ENCODE results near the gene KCNJ10.

The KCNJ10 gene

GRCh38 chr1:160080381-160081100 is 10.6 kb upstream of the KCNJ10 start:
- Histone ChIP-seq H3K79me2 (ENCODE audit: low read length) (no peaks in the 10 kb centered on the region), H3F3A (ENCODE audit: insufficient read depth, low read length) (peaks cover 9% of the 10 kb centered on the region; the same call in 1 of the 2 replicates), H3K36me3 (replicated peaks; ENCODE audit: insufficient read depth, low read length) (no peaks in the 10 kb centered on the region), H3K27ac (ENCODE audit: low read length) (peak overlapping the region; percentile 22; the same call in 1 of the 2 replicates), H2AFZ (ENCODE audit: low read length) (no peak overlapping the region), H3K4me2 (ENCODE audit: low read depth, low read length) (peak overlapping the region; percentile 28), H3K27me3 (replicated peaks; ENCODE audit: insufficient read depth, low read length) (peaks cover 34% of the 10 kb centered on the region), H3K4me1 (ENCODE audit: low read length) (peaks cover 29% of the 10 kb centered on the region), H3K9ac (ENCODE audit: low read length) (no peak overlapping the region), H3K9me3 (replicated peaks; ENCODE audit: insufficient read depth, low read length) (no peaks in the 10 kb centered on the region), H3K4me3 (ENCODE audit: low read length) (no peak overlapping the region), H4K20me1 (ENCODE audit: insufficient read depth, low read length) (no peaks in the 10 kb centered on the region), H3K9me2 (replicated peaks; ENCODE audit: insufficient read depth, low read length) (no peaks in the 10 kb centered on the region)
- peak; percentile 20 for DNase-seq
- TF ChIP-seq CTCF (IDR thresholded peaks at IDR 0.05; ENCODE audit: low read length) (no peak), EZH2phosphoT487 (IDR thresholded peaks at IDR 0.05; ENCODE audit: low read length) (no peak), EZH2 (optimal IDR thresholded peaks at IDR 0.05; ENCODE audit: low read depth, low read length) (no peak)

GRCh38 chr1:160079448-160079847 is 9.5 kb upstream of the KCNJ10 start:
- Histone ChIP-seq H3K4me3 (ENCODE audit: low read length) (no peak overlapping the region), H3K27ac (ENCODE audit: low read length) (no peak overlapping the region), H3K4me2 (ENCODE audit: low read depth, low read length) (no peak overlapping the region), H3K9me3 (replicated peaks; ENCODE audit: insufficient read depth, low read length) (no peaks in the 10 kb centered on the region), H3K79me2 (ENCODE audit: low read length) (no peaks in the 10 kb centered on the region), H3K36me3 (replicated peaks; ENCODE audit: insufficient read depth, low read length) (no peaks in the 10 kb centered on the region), H3K9me2 (replicated peaks; ENCODE audit: insufficient read depth, low read length) (no peaks in the 10 kb centered on the region), H3K9ac (ENCODE audit: low read length) (no peak overlapping the region), H3K27me3 (replicated peaks; ENCODE audit: insufficient read depth, low read length) (peaks cover 34% of the 10 kb centered on the region), H3F3A (ENCODE audit: insufficient read depth, low read length) (peaks cover 9% of the 10 kb centered on the region; the same call in 1 of the 2 replicates), H4K20me1 (ENCODE audit: insufficient read depth, low read length) (no peaks in the 10 kb centered on the region), H2AFZ (ENCODE audit: low read length) (no peak overlapping the region), H3K4me1 (ENCODE audit: low read length) (peaks cover 28% of the 10 kb centered on the region)
- no peak for TF ChIP-seq EZH2phosphoT487 (IDR thresholded peaks at IDR 0.05; ENCODE audit: low read length)
- no peak for TF ChIP-seq CTCF (IDR thresholded peaks at IDR 0.05; ENCODE audit: low read length)
- TF ChIP-seq EZH2 (optimal IDR thresholded peaks at IDR 0.05; ENCODE audit: low read depth, low read length): no peak
- DNase-seq: no peak

- H3K9ac ChIP-seq (ENCODE audit: low read length): no peak overlapping the region; the same call in 1 of the 2 replicates
- peak overlapping the region; percentile 54; the same call in 1 of the 2 replicates for H3K4me2 ChIP-seq (ENCODE audit: low read depth, low read length)
- peaks cover 9% of the 10 kb centered on the region; the same call in 1 of the 2 replicates for H3F3A ChIP-seq (ENCODE audit: insufficient read depth, low read length)
- no peaks in the 10 kb centered on the region for H3K9me2 ChIP-seq (replicated peaks; ENCODE audit: insufficient read depth, low read length)
- H3K27ac ChIP-seq (ENCODE audit: low read length): no peak overlapping the region
- H3K79me2 ChIP-seq (ENCODE audit: low read length): no peaks in the 10 kb centered on the region
- no peaks in the 10 kb centered on the region for H4K20me1 ChIP-seq (ENCODE audit: insufficient read depth, low read length)
- no peak overlapping the region for H3K4me3 ChIP-seq (ENCODE audit: low read length)
- H3K36me3 ChIP-seq (replicated peaks; ENCODE audit: insufficient read depth, low read length): no peaks in the 10 kb centered on the region
- peak overlapping the region; percentile 74 for H2AFZ ChIP-seq (ENCODE audit: low read length)
- H3K4me1 ChIP-seq (ENCODE audit: low read length): peaks cover 25% of the 10 kb centered on the region
- no peaks in the 10 kb centered on the region for H3K9me3 ChIP-seq (replicated peaks; ENCODE audit: insufficient read depth, low read length)
- peak; percentile 63 for DNase-seq
- TF ChIP-seq CTCF (IDR thresholded peaks at IDR 0.05; ENCODE audit: low read length) (peak; percentile 100), EZH2 (optimal IDR thresholded peaks at IDR 0.05; ENCODE audit: low read depth, low read length) (no peak), EZH2phosphoT487 (IDR thresholded peaks at IDR 0.05; ENCODE audit: low read length) (no peak)
- peaks cover 33% of the 10 kb centered on the region for H3K27me3 ChIP-seq (replicated peaks; ENCODE audit: insufficient read depth, low read length)
These were observed 8.7 kb upstream of the KCNJ10 start for GRCh38 chr1:160078512-160079195.

All from MM.1S (cell line).